Aorta (tissue), 5 donors: ENCODE data around the gene TUBGCP2. TPM values are rescaled to one million over a fixed set of nuclear protein-coding genes. Genes with fewer than 3 reads are reported as not detected.
A peak's percentile ranks its signal among the peaks of the same experiment; 100 is the strongest.

Experiments
- ATAC-seq: fragments of 200-7000 bp; cut with Tn5 transposase; one replicate; pipeline ENCODE4 v1.9.1; 2022; ENCODE audit warnings: moderate library complexity; ENCODE audit not compliant: low FRiP score
- DNase-seq, 2 donors: peaks; one replicate each; pipeline ENCODE4 v3.0.0-alpha.2; 2020
- H3K27ac ChIP-seq, 2 donors: one replicate each; pipeline ENCODE4 v1.5.1; 2013; ENCODE audit warnings: low read length in 2 of 2, mild to moderate bottlenecking in 2 of 2, moderate library complexity in 2 of 2, control low read depth in 1 of 2, inconsistent platforms in 1 of 2, low read depth in 1 of 2
- H3K27me3 ChIP-seq, 2 donors: one replicate each; pipeline ENCODE4 v1.6.1; 2013; ENCODE audit warnings: control low read depth in 1 of 2, low read length in 1 of 2, mild to moderate bottlenecking in 1 of 2, moderate library complexity in 1 of 2; ENCODE audit not compliant: insufficient read depth in 2 of 2, control insufficient read depth in 1 of 2
- H3K36me3 ChIP-seq, 2 donors: one replicate each; pipeline ENCODE4 v1.6.1; 2013; ENCODE audit warnings: control low read depth in 1 of 2, low read length in 1 of 2, mild to moderate bottlenecking in 1 of 2; ENCODE audit not compliant: insufficient read depth in 2 of 2, control insufficient read depth in 1 of 2
- H3K4me1 ChIP-seq, 2 donors: one replicate each; pipeline ENCODE4 v1.6.1; 2013; ENCODE audit warnings: low read length in 2 of 2, control low read depth in 1 of 2, mild to moderate bottlenecking in 1 of 2, moderate library complexity in 1 of 2; ENCODE audit not compliant: insufficient read depth in 2 of 2, control insufficient read depth in 1 of 2
- H3K4me3 ChIP-seq, 2 donors: one replicate each; pipeline ENCODE4 v1.5.1; 2013; ENCODE audit warnings: low read length in 2 of 2, control low read depth in 1 of 2, mild to moderate bottlenecking in 1 of 2
- H3K9me3 ChIP-seq: one replicate; pipeline ENCODE4 v1.6.1; 2013; ENCODE audit warnings: mild to moderate bottlenecking, low read length; ENCODE audit not compliant: control insufficient read depth
- WGBS, 2 donors: extraction: QIAGEN DNeasy Blood & Tissue Kit; methylation state at CpG; one replicate each; pipeline ENCODE4 v1.1.7; 2013; 5-methylcytosine and 5-hydroxymethylcytosine counted together
- intact Hi-C, 2 donors: fragments of 100-400 bp; cut with DNase I; formaldehyde crosslinking; loops; one replicate each; pipeline versions ENCODE4 v1.14.2 to v1.15.0; 2022
- long read RNA-seq, 2 donors: library from polyadenylated mRNA; unstranded; transcript quantifications; one replicate each; pipeline ENCODE4 v2.0.0, GENCODE V29; 2020 to 2021
- polyA plus RNA-seq, 2 donors: library from polyadenylated mRNA; stranded (reverse); fragments of 200-250 nt; gene quantifications; one replicate each; pipeline ENCODE4 v1.2.3, GENCODE V29; 2013
- total RNA-seq, 2 donors: library from RNA; stranded (reverse); fragmentation: NEBNext Ultra II Directional; extraction: Animal tissue kit (Norgen Biotek cat#: 25700); gene quantifications; one replicate each; pipeline ENCODE4 v1.2.1, GENCODE V29; 2021
- donor health status: healthy with polysubstance abuse.
- donor health status: Bipolar disorder and iron deficiency.
- donor health status: DM: no; HTN: no; CAD: no.
- donor health status: DM: no; HTN: no; CAD: no.
- donor health status: DM: yes; HTN: yes; CAD: no.

TUBGCP2 gene
- 10 to 100 TPM; 40.0 to 49.1 TPM for total RNA-seq
- polyA plus RNA-seq, result 100 to 1,000 TPM in 1 of 2 donors, 10 to 100 TPM in 1; 11.3 to 194 TPM
- long read RNA-seq, donor 1, full-length matches to known transcripts, result 97 of 157 reads
- long read RNA-seq, donor 1, partial matches to known transcripts, result 35 of 157 reads
- long read RNA-seq, donor 1, other reads (novel, unspliced or antisense), result 25 of 157 reads
- long read RNA-seq, donor 2, full-length matches to known transcripts, result 22 of 46 reads
- long read RNA-seq, donor 2, partial matches to known transcripts, result 11 of 46 reads
- long read RNA-seq, donor 2, other reads (novel, unspliced or antisense), result 13 of 46 reads

- Histone ChIP-seq H3K27ac (peak within 1 kb of the TSS in 1 of 2 donors; percentile 76), H3K4me3 (peak within 1 kb of the TSS; percentile 65 to 86), H3K4me1 (no peaks in the 10 kb centered on the region), H3K36me3 (peaks cover 0 to 2% of the 10 kb centered on the region in 2 donors), H3K9me3 (no peaks in the 10 kb centered on the region), H3K27me3 (no peaks in the 10 kb centered on the region)
- intact Hi-C loops, result loop anchor here in 1 of 2 donors (2.0 to 5.0 kb wide), 2 partner anchors 46 to 69 kb away; partner anchors contain the start of gene PAOX
- DNase-seq (peak; percentile 91 to 97), ATAC-seq (peak; percentile 94)
- WGBS, 2 donors, result 1% methylated on average over 27 to 89 of the region's 89 CpGs
These were observed at the start of gene TUBGCP2, which contains the start of gene ZNF511 for GRCh38 chr10:133308421-133309099. TSS of gene TUBGCP2 (minus strand) at chr10:133308872. CDS start at chr10:133302941, 5,931 bp downstream. TSS of gene ZNF511 (plus strand) at chr10:133308914. CDS start at chr10:133308944, 30 bp downstream.

GRCh38 chr10:133357285-133358161 lies 48.9 kb upstream of the TUBGCP2 start, which contains the start of gene FUOM:
TSS of gene FUOM (minus strand) at chr10:133358019. CDS start at chr10:133358007, 12 bp downstream.
- no peaks in the 10 kb centered on the region for H3K4me1 ChIP-seq
- peak; percentile 72 for ATAC-seq
- no peaks in the 10 kb centered on the region for H3K27me3 ChIP-seq
- H3K27ac ChIP-seq, result no peak within 1 kb of the TSS
- DNase-seq, result peak; percentile 77 to 84
- no peaks in the 10 kb centered on the region for H3K9me3 ChIP-seq
- H3K4me3 ChIP-seq, result peak within 1 kb of the TSS; percentile 51 to 56
- intact Hi-C loops, result no loop called here
- no peaks in the 10 kb centered on the region for H3K36me3 ChIP-seq
- WGBS, 2 donors, result 2 to 4% methylated on average over 52 to 83 of the region's 83 CpGs

GRCh38 chr10:133356549-133357284 lies 48.0 kb upstream of the TUBGCP2 start:
- no peaks in the 10 kb centered on the region for H3K27me3 ChIP-seq
- H3K4me3 ChIP-seq, result peak overlapping the region in 1 of 2 donors; percentile 51
- no peaks in the 10 kb centered on the region for H3K36me3 ChIP-seq
- H3K4me1 ChIP-seq, result no peaks in the 10 kb centered on the region
- H3K9me3 ChIP-seq, result no peaks in the 10 kb centered on the region
- 53 to 55% methylated on average over 25 to 27 of the region's 27 CpGs for WGBS, 2 donors
- DNase-seq (no peak), ATAC-seq (no peak)
- intact Hi-C loops, result no loop called here
- H3K27ac ChIP-seq, result no peak overlapping the region

GRCh38 chr10:133355991-133356390 lies 47.3 kb upstream of the TUBGCP2 start:
- no peaks in the 10 kb centered on the region for H3K36me3 ChIP-seq
- H3K27ac ChIP-seq, result no peak overlapping the region
- no peak overlapping the region for H3K4me3 ChIP-seq
- no peaks in the 10 kb centered on the region for H3K4me1 ChIP-seq
- DNase-seq (no peak), ATAC-seq (no peak)
- 97 to 100% methylated on average over 3 of the region's 3 CpGs for WGBS, 2 donors
- H3K27me3 ChIP-seq, result no peaks in the 10 kb centered on the region
- H3K9me3 ChIP-seq, result no peaks in the 10 kb centered on the region
- intact Hi-C loops, result no loop called here

- DNase-seq, result no peak
- Histone ChIP-seq H3K9me3 (no peaks in the 10 kb centered on the region), H3K4me3 (no peak overlapping the region), H3K36me3 (no peaks in the 10 kb centered on the region), H3K27me3 (no peaks in the 10 kb centered on the region), H3K27ac (no peak overlapping the region), H3K4me1 (no peaks in the 10 kb centered on the region)
- intact Hi-C loops, result no loop called here
- no peak for ATAC-seq
- WGBS, 2 donors, result 95 to 98% methylated on average over 6 of the region's 6 CpGs
These were observed 46.6 kb upstream of the TUBGCP2 start for GRCh38 chr10:133355266-133355665.

GRCh38 chr10:133354672-133355240 lies 46.1 kb upstream of the TUBGCP2 start:
- Histone ChIP-seq H3K36me3 (no peaks in the 10 kb centered on the region), H3K27ac (no peak overlapping the region), H3K27me3 (no peaks in the 10 kb centered on the region), H3K9me3 (no peaks in the 10 kb centered on the region), H3K4me1 (no peaks in the 10 kb centered on the region), H3K4me3 (no peak overlapping the region)
- intact Hi-C loops, result no loop called here
- ATAC-seq (no peak), DNase-seq (no peak)
- 93 to 94% methylated on average over 14 of the region's 14 CpGs for WGBS, 2 donors

- ATAC-seq, result no peak
- H3K27me3 ChIP-seq, result no peaks in the 10 kb centered on the region
- no peaks in the 10 kb centered on the region for H3K9me3 ChIP-seq
- no peaks in the 10 kb centered on the region for H3K4me1 ChIP-seq
- H3K27ac ChIP-seq, result no peak overlapping the region
- no peak overlapping the region for H3K4me3 ChIP-seq
- intact Hi-C loops, result no loop called here
- DNase-seq, result no peak
- no peaks in the 10 kb centered on the region for H3K36me3 ChIP-seq
- WGBS, 2 donors, result 87 to 96% methylated on average over 15 to 16 of the region's 16 CpGs
These were observed 45.4 kb upstream of the TUBGCP2 start for GRCh38 chr10:133353988-133354605.
